ENCODE data around the gene MFNG. TPM values are rescaled to one million over a fixed set of nuclear protein-coding genes. Genes with fewer than 3 reads are reported as not detected.
A peak's percentile ranks its signal among the peaks of the same experiment; 100 is the strongest.

The MFNG gene
- total RNA-seq, 1 experiment from 2014 or later: 4.5 TPM

DNA sequence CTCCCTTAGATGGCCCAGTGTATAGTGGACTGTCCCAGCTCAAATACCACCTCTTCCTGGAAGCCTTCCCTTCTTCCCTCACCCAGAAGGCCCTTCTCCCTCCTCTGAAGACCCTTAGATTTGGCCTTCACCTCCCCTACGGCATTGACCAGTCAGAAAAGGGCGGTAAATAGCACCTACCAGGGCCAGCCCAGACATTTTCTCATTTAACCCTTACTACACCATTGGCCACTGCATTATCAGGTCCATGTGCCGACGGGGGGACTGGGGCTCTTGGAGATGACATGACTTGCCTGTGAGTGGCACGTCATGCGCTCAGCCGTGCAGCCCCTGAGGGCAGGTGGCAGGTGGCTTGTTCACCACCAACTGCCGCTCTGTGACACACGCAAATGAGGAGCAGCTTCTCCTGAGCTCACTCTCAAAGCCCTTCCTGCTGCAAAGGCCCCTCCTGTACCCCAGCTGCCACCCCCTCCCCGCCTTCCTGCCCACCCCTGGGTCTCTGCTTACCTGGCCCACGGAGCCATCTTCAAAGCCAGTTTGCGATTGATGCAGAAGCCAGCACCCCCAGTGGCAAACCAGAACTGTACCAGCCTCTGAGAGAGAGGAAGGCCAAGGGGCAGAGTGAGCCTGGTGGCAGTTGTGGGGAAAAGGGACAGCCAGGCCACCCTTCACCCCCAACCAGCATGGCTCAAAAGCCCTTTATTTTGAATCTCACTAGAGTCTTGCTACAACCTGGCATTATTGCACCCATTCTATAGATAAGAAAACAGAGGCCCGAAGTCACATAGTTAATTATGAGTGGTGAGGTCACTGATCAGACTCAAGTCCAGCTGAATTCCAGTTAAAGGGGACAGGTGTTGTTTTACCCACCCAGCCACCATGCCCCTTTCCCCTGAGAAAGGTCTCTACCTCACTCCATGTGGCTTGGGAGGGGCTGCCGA lies 9.5 kb downstream of the MFNG start:
- Histone ChIP-seq H2AFZ (ENCODE audit: low read depth, low read length, poor library complexity, severe bottlenecking) (no peak overlapping the region), H3K27ac (ENCODE audit: low read depth, low read length) (no peak overlapping the region), H3K79me2 (ENCODE audit: insufficient read depth, low read length) (no peaks in the 10 kb centered on the region), H3K36me3 (ENCODE audit: control insufficient read depth in 1 of 2, insufficient read depth in 2 of 2, low read length in 2 of 2) (no peaks in the 10 kb centered on the region), H3K4me1 (ENCODE audit: control insufficient read depth in 1 of 2, insufficient read depth in 2 of 2, low read length in 2 of 2) (peaks cover 7 to 45% of the 10 kb centered on the region in 2 experiments), H3K4me2 (ENCODE audit: low read length) (peak overlapping the region; percentile 44), H3K4me3 (replicated peaks in 1 of 2; ENCODE audit: low read depth in 1 of 2, low read length in 2 of 2) (no peak overlapping the region), H3K9me3 (ENCODE audit: control insufficient read depth in 1 of 2, insufficient read depth in 1 of 2, low read depth in 1 of 2, low read length in 2 of 2) (no peaks in the 10 kb centered on the region), H3K9ac (ENCODE audit: low read length) (no peak overlapping the region), H3K27me3 (ENCODE audit: insufficient read depth, low read length) (no peaks in the 10 kb centered on the region), H3K9me2 (ENCODE audit: insufficient read depth) (no peaks in the 10 kb centered on the region), H4K20me1 (ENCODE audit: insufficient read depth) (no peaks in the 10 kb centered on the region)
- DNase-seq (ENCODE audit: low read depth, low spot score): no peak
- ChIA-PET POLR2A (no interaction called here), CTCF (no interaction called here), RAD21 (ENCODE audit: low non-redundant PET in 1 of 2, low total read pairs in 2 of 2, uncharacterized antibody in 2 of 2, unreplicated experiment in 2 of 2) (no interaction called here)
- intact Hi-C loops (cut with micrococcal nuclease): no loop called here
- no TSS peak for BruUV-seq (replicated peaks)
- TF ChIP-seq JUND (IDR thresholded peaks at IDR 0.05) (no peak), YY1 (IDR thresholded peaks at IDR 0.05; ENCODE audit: extremely low read depth, insufficient replicate concordance, low read depth, low read length) (no peak), EZH2phosphoT487 (IDR thresholded peaks at IDR 0.05; ENCODE audit: borderline replicate concordance) (no peak), CBX3 (IDR thresholded peaks at IDR 0.05; ENCODE audit: low read depth) (no peak), TCF7L2 (IDR thresholded peaks at IDR 0.05; ENCODE audit: borderline replicate concordance, extremely low read depth, insufficient read depth, insufficient read length) (no peak), ZFX (IDR thresholded peaks at IDR 0.05) (no peak), ZNF274 (IDR thresholded peaks at IDR 0.05; ENCODE audit: low read depth, low read length) (no peak), FOSL1 (IDR thresholded peaks at IDR 0.05; ENCODE audit: low read depth) (no peak), ELF1 (IDR thresholded peaks at IDR 0.05; ENCODE audit: borderline replicate concordance, low read depth) (no peak), POLR2A (IDR thresholded peaks at IDR 0.05; ENCODE audit: borderline replicate concordance, extremely low read depth, insufficient read depth, insufficient read length) (no peak), SP1 (IDR thresholded peaks at IDR 0.05; ENCODE audit: low read depth) (no peak)
- TF ChIP-seq, protein P1, sequence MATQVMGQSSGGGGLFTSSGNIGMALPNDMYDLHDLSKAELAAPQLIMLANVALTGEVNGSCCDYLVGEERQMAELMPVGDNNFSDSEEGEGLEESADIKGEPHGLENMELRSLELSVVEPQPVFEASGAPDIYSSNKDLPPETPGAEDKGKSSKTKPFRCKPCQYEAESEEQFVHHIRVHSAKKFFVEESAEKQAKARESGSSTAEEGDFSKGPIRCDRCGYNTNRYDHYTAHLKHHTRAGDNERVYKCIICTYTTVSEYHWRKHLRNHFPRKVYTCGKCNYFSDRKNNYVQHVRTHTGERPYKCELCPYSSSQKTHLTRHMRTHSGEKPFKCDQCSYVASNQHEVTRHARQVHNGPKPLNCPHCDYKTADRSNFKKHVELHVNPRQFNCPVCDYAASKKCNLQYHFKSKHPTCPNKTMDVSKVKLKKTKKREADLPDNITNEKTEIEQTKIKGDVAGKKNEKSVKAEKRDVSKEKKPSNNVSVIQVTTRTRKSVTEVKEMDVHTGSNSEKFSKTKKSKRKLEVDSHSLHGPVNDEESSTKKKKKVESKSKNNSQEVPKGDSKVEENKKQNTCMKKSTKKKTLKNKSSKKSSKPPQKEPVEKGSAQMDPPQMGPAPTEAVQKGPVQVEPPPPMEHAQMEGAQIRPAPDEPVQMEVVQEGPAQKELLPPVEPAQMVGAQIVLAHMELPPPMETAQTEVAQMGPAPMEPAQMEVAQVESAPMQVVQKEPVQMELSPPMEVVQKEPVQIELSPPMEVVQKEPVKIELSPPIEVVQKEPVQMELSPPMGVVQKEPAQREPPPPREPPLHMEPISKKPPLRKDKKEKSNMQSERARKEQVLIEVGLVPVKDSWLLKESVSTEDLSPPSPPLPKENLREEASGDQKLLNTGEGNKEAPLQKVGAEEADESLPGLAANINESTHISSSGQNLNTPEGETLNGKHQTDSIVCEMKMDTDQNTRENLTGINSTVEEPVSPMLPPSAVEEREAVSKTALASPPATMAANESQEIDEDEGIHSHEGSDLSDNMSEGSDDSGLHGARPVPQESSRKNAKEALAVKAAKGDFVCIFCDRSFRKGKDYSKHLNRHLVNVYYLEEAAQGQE (IDR thresholded peaks at IDR 0.05; ENCODE audit: low read depth): no peak
- TF ChIP-seq, protein P2, sequence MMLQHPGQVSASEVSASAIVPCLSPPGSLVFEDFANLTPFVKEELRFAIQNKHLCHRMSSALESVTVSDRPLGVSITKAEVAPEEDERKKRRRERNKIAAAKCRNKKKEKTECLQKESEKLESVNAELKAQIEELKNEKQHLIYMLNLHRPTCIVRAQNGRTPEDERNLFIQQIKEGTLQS (IDR thresholded peaks at IDR 0.05): no peak
- ATAC-seq: no peak

Data from HCT116 (cell line).